ENCODE results near the gene AP1S3.

The AP1S3 gene

GRCh38 chr2:223774193-223774592 lies 63.2 kb downstream of the AP1S3 start:
- Histone ChIP-seq H3K9me3 (no peaks in the 10 kb centered on the region), H3K27ac (no peak overlapping the region), H3K27me3 (no peaks in the 10 kb centered on the region), H3K4me3 (no peak overlapping the region), H3K36me3 (peaks cover 0 to 4% (median 0%) of the 10 kb centered on the region in 3 donors), H3K4me1 (no peaks in the 10 kb centered on the region)
- TF ChIP-seq, protein P1, sequence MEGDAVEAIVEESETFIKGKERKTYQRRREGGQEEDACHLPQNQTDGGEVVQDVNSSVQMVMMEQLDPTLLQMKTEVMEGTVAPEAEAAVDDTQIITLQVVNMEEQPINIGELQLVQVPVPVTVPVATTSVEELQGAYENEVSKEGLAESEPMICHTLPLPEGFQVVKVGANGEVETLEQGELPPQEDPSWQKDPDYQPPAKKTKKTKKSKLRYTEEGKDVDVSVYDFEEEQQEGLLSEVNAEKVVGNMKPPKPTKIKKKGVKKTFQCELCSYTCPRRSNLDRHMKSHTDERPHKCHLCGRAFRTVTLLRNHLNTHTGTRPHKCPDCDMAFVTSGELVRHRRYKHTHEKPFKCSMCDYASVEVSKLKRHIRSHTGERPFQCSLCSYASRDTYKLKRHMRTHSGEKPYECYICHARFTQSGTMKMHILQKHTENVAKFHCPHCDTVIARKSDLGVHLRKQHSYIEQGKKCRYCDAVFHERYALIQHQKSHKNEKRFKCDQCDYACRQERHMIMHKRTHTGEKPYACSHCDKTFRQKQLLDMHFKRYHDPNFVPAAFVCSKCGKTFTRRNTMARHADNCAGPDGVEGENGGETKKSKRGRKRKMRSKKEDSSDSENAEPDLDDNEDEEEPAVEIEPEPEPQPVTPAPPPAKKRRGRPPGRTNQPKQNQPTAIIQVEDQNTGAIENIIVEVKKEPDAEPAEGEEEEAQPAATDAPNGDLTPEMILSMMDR (IDR thresholded peaks at IDR 0.05) = no peak
- intact Hi-C loops (cut with DNase I; ENCODE audit: low total_unique reads) = no loop called here
- no peak for DNase-seq

GRCh38 chr2:223772363-223772762 lies 65.0 kb downstream of the AP1S3 start:
- H3K27me3 ChIP-seq = no peaks in the 10 kb centered on the region
- no peak overlapping the region for H3K4me3 ChIP-seq
- intact Hi-C loops (cut with DNase I; ENCODE audit: low total_unique reads) = no loop called here
- H3K27ac ChIP-seq = no peak overlapping the region
- no peak for DNase-seq
- no peaks in the 10 kb centered on the region for H3K9me3 ChIP-seq
- peaks cover 0 to 4% (median 0%) of the 10 kb centered on the region in 3 donors for H3K36me3 ChIP-seq
- no peaks in the 10 kb centered on the region for H3K4me1 ChIP-seq
- TF ChIP-seq, protein P1 (IDR thresholded peaks at IDR 0.05) = no peak

DNA sequence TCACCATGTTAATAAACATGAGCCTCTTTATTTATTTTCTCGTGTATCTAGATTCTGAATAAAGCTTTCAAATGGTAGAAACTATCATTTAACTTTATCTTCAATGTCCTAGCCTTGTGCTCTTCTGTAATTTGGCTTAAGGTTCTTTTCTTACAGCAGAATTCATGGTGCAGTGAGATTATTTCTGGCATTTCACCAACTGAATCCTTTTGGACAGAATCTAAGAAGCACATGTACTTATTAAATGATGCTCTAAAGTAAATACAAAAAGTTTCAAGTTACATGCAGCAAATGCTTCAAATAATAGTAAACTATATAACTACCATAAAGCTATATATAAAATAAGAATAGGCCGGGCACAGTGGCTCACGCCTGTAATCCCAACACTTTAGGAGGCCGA lies 65.9 kb downstream of the AP1S3 start:
- Histone ChIP-seq H3K27me3 (no peaks in the 10 kb centered on the region), H3K4me3 (no peak overlapping the region), H3K4me1 (no peaks in the 10 kb centered on the region), H3K9me3 (no peaks in the 10 kb centered on the region), H3K36me3 (peaks cover 0 to 4% (median 0%) of the 10 kb centered on the region in 3 donors), H3K27ac (no peak overlapping the region)
- TF ChIP-seq, protein P1 (IDR thresholded peaks at IDR 0.05) = no peak
- intact Hi-C loops (cut with DNase I; ENCODE audit: low total_unique reads) = no loop called here
- no peak for DNase-seq

- Histone ChIP-seq H3K36me3 (no peaks in the 10 kb centered on the region), H3K4me3 (no peak overlapping the region), H3K27ac (no peak overlapping the region), H3K4me1 (peaks cover 0 to 4% (median 0%) of the 10 kb centered on the region in 4 donors), H3K9me3 (no peaks in the 10 kb centered on the region), H3K27me3 (no peaks in the 10 kb centered on the region)
- no peak for DNase-seq
- TF ChIP-seq, protein P1 (IDR thresholded peaks at IDR 0.05) = no peak
- intact Hi-C loops (cut with DNase I; ENCODE audit: low total_unique reads) = no loop called here
These were observed 69.2 kb downstream of the AP1S3 start for GRCh38 chr2:223768179-223768578.

- DNase-seq = no peak
- no peak overlapping the region for H3K4me3 ChIP-seq
- intact Hi-C loops (cut with DNase I; ENCODE audit: low total_unique reads) = no loop called here
- H3K27me3 ChIP-seq = no peaks in the 10 kb centered on the region
- TF ChIP-seq, protein P1 (IDR thresholded peaks at IDR 0.05) = no peak
- no peaks in the 10 kb centered on the region for H3K9me3 ChIP-seq
- no peaks in the 10 kb centered on the region for H3K36me3 ChIP-seq
- H3K27ac ChIP-seq = no peak overlapping the region
- H3K4me1 ChIP-seq = peaks cover 0 to 4% (median 0%) of the 10 kb centered on the region in 4 donors
These were observed 70.0 kb downstream of the AP1S3 start for GRCh38 chr2:223767341-223767740.

- Histone ChIP-seq H3K9me3 (no peaks in the 10 kb centered on the region), H3K4me1 (peaks cover 0 to 4% (median 0%) of the 10 kb centered on the region in 4 donors), H3K27me3 (no peaks in the 10 kb centered on the region), H3K36me3 (no peaks in the 10 kb centered on the region), H3K4me3 (no peak overlapping the region), H3K27ac (no peak overlapping the region)
- intact Hi-C loops (cut with DNase I; ENCODE audit: low total_unique reads) = no loop called here
- DNase-seq = no peak
- TF ChIP-seq, protein P1 (IDR thresholded peaks at IDR 0.05) = no peak
These were observed 72.1 kb downstream of the AP1S3 start for GRCh38 chr2:223765221-223765785.
